ENCODE measurements around the gene OR6K6. TPM values are rescaled to one million over a fixed set of nuclear protein-coding genes. Genes with fewer than 3 reads are reported as not detected.

The OR6K6 gene, protein sequence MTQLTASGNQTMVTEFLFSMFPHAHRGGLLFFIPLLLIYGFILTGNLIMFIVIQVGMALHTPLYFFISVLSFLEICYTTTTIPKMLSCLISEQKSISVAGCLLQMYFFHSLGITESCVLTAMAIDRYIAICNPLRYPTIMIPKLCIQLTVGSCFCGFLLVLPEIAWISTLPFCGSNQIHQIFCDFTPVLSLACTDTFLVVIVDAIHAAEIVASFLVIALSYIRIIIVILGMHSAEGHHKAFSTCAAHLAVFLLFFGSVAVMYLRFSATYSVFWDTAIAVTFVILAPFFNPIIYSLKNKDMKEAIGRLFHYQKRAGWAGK
- not detected for total RNA-seq

DNA sequence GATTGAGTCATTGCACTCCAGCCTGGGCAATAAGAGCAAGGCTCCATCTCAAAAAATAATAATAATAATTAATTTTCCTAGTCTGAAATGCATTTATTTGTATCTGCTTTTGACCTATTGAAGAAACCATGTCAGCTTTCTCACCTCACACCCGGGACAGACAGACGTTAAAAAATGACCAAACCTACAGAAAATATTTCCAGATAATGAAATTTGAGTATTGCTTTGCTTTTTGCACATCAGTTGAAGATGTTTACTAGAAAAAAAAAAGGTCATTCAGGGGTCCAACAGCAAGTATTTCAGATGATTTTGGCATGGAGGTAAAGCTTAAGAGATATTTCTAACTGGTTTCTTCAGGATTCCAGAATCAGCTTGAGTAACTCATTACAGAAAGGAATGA, at the start of gene OR6K6:
Gene OR6K6 (plus strand): TSS at position 301 of the 400 bp plus-strand sequence. CDS start 168 bp downstream, outside the sequence.
- TF ChIP-seq EP300 (IDR thresholded peaks at IDR 0.05) (no peak), POLR2A (IDR thresholded peaks at IDR 0.05) (no peak), POLR2AphosphoS5 (IDR thresholded peaks at IDR 0.05) (no peak)
- TF ChIP-seq, protein P1, sequence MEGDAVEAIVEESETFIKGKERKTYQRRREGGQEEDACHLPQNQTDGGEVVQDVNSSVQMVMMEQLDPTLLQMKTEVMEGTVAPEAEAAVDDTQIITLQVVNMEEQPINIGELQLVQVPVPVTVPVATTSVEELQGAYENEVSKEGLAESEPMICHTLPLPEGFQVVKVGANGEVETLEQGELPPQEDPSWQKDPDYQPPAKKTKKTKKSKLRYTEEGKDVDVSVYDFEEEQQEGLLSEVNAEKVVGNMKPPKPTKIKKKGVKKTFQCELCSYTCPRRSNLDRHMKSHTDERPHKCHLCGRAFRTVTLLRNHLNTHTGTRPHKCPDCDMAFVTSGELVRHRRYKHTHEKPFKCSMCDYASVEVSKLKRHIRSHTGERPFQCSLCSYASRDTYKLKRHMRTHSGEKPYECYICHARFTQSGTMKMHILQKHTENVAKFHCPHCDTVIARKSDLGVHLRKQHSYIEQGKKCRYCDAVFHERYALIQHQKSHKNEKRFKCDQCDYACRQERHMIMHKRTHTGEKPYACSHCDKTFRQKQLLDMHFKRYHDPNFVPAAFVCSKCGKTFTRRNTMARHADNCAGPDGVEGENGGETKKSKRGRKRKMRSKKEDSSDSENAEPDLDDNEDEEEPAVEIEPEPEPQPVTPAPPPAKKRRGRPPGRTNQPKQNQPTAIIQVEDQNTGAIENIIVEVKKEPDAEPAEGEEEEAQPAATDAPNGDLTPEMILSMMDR (IDR thresholded peaks at IDR 0.05) = no peak
- Histone ChIP-seq H3K36me3 (no peaks in the 10 kb centered on the region), H3K9me3 (no peaks in the 10 kb centered on the region), H3K4me1 (no peaks in the 10 kb centered on the region), H3K27ac (no peak within 1 kb of the TSS), H3K27me3 (no peaks in the 10 kb centered on the region), H3K4me3 (no peak within 1 kb of the TSS)
- DNase-seq (ENCODE audit: low spot score in 2 of 2) = no peak
- 86% methylated on average over 2 of the region's 2 CpGs for WGBS

DNA sequence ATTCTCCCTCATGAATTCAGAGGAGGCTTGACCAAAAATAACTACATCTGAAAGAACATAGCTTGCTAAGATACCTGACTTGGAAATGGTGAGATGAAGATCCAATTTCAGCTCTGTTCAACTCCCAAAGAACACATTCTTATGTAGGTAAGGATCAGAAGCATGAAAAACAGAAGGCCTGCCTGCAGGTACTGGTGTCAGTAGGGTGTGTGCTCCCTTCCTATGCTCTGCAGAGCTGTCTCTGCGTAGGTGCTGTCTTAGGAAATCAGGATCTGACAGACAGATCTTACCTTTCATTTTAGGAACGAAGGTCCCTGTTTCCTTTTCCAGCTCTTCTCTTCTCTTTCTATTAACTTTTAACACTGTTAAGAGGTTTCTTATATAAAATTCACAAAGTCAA, 48.4 kb upstream of the OR6K6 start:
- H3K27me3 ChIP-seq = no peaks in the 10 kb centered on the region
- WGBS = 60% methylated on average over 2 of the region's 2 CpGs
- H3K9me3 ChIP-seq = no peaks in the 10 kb centered on the region
- TF ChIP-seq POLR2AphosphoS5 (IDR thresholded peaks at IDR 0.05) = no peak
- TF ChIP-seq, protein P1 (IDR thresholded peaks at IDR 0.05) = no peak
- TF ChIP-seq POLR2A (IDR thresholded peaks at IDR 0.05) = no peak
- TF ChIP-seq EP300 (IDR thresholded peaks at IDR 0.05) = no peak
- DNase-seq (ENCODE audit: low spot score in 2 of 2) = no peak
- no peaks in the 10 kb centered on the region for H3K36me3 ChIP-seq
- no peak overlapping the region for H3K4me3 ChIP-seq
- no peak overlapping the region for H3K27ac ChIP-seq
- no peaks in the 10 kb centered on the region for H3K4me1 ChIP-seq

DNA sequence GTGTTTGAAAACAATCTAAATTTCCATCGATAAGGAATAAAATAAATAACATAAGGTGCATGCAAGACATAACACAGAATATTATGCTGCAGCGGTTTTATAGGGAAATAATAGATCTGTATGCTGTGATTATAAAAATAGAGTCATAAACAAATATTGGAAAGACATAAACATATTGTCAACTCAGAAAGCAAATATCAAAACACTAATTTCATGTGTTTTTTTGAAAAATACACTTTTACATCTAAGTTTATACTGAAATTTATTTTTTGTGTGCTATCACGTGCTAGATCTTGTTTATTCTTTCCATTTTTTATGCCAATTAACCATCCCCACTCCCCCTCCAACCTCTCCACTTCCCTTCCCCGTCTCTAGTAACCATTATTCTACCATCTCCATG, 43.4 kb upstream of the OR6K6 start:
- Histone ChIP-seq H3K36me3 (no peaks in the 10 kb centered on the region), H3K4me1 (no peaks in the 10 kb centered on the region), H3K4me3 (no peak overlapping the region), H3K27ac (no peak overlapping the region), H3K9me3 (no peaks in the 10 kb centered on the region), H3K27me3 (no peaks in the 10 kb centered on the region)
- 56% methylated on average over 4 of the region's 4 CpGs for WGBS
- no peak for TF ChIP-seq POLR2AphosphoS5 (IDR thresholded peaks at IDR 0.05)
- TF ChIP-seq EP300 (IDR thresholded peaks at IDR 0.05) = no peak
- TF ChIP-seq, protein P1 (IDR thresholded peaks at IDR 0.05) = no peak
- no peak for TF ChIP-seq POLR2A (IDR thresholded peaks at IDR 0.05)
- no peak for DNase-seq (ENCODE audit: low spot score in 2 of 2)

DNA sequence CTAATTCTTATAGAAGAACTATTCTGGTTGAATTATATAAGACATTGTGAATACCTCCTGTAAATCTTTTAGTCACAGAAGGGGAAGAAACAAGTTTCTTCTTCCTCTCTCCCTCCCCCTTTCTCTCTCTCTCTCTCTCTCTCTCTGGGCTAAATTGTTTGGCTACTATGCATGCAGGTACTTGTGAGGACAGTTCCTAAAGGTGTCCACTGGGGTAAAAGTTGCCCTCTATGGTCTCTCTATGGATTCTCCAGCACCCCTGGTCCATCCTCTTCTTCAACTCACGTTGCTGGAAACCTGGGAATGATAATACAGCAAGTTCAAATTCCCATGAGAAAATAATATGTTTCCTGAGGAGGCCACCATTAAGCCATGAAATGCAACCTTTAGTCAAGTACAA, 39.8 kb upstream of the OR6K6 start:
- Histone ChIP-seq H3K4me3 (no peak overlapping the region), H3K27ac (no peak overlapping the region), H3K4me1 (no peaks in the 10 kb centered on the region), H3K36me3 (no peaks in the 10 kb centered on the region), H3K27me3 (no peaks in the 10 kb centered on the region), H3K9me3 (no peaks in the 10 kb centered on the region)
- 61% methylated on average over 1 of the region's 1 CpG for WGBS
- TF ChIP-seq POLR2A (IDR thresholded peaks at IDR 0.05) (no peak), POLR2AphosphoS5 (IDR thresholded peaks at IDR 0.05) (no peak)
- DNase-seq (ENCODE audit: low spot score in 2 of 2) = no peak

DNA sequence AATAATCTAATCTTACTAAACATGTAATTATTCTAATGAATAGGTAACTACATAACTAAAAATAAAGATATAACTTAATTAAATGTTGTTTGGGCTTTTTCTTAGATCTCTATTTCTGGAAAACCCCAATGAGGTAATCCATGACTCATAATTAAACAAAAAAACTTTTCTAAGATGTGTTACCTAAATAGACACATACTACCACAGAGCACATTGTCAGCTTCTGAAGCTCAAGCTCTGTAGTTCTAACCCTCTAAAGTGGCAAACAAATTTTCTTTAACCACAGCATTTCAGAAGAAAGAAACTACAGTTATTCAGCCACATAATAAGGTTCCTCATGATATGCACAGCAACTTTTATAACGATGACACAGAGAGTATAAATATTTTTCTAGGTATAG, 38.2 kb upstream of the OR6K6 start:
- WGBS = 50% methylated on average over 1 of the region's 1 CpG
- no peaks in the 10 kb centered on the region for H3K27me3 ChIP-seq
- no peaks in the 10 kb centered on the region for H3K4me1 ChIP-seq
- H3K27ac ChIP-seq = no peak overlapping the region
- H3K36me3 ChIP-seq = no peaks in the 10 kb centered on the region
- no peak for DNase-seq (ENCODE audit: low spot score in 2 of 2)
- no peak overlapping the region for H3K4me3 ChIP-seq
- H3K9me3 ChIP-seq = no peaks in the 10 kb centered on the region
- TF ChIP-seq, protein P1 (IDR thresholded peaks at IDR 0.05) = no peak
- TF ChIP-seq EP300 (IDR thresholded peaks at IDR 0.05) (no peak), POLR2A (IDR thresholded peaks at IDR 0.05) (no peak), POLR2AphosphoS5 (IDR thresholded peaks at IDR 0.05) (no peak)

Data from suprapubic skin (tissue), 4 donors.